ENCODE measurements around the gene VKORC1L1.
"Not testable (repeated sequence)": the region's sequence is repeated elsewhere in the genome, so short reads cannot be mapped to it uniquely, and the experiment has no call there.

VKORC1L1 gene

GRCh38 chr7:65839846-65840245, 33.0 kb upstream of the VKORC1L1 start:
- no peak; the same call in 2 of the 3 replicates for ATAC-seq
- TF ChIP-seq CSDC2 (CRISPR knock-in tag; IDR thresholded peaks at IDR 0.05) (no peak), SNAI2 (CRISPR knock-in tag; IDR thresholded peaks at IDR 0.05) (no peak), ARNTL (CRISPR knock-in tag; IDR thresholded peaks at IDR 0.05; ENCODE audit: borderline replicate concordance, low read depth) (no peak), TCF4 (CRISPR knock-in tag; IDR thresholded peaks at IDR 0.05; ENCODE audit: borderline replicate concordance) (no peak), OSR1 (CRISPR knock-in tag; IDR thresholded peaks at IDR 0.05) (no peak), ISL1 (CRISPR knock-in tag; IDR thresholded peaks at IDR 0.05) (no peak), TSHZ2 (CRISPR knock-in tag; IDR thresholded peaks at IDR 0.05) (no peak), RARB (CRISPR knock-in tag; IDR thresholded peaks at IDR 0.05) (no peak), ZNF565 (CRISPR knock-in tag; conservative IDR thresholded peaks at IDR 0.05; ENCODE audit: low read depth) (no peak), ZFP30 (CRISPR knock-in tag; IDR thresholded peaks at IDR 0.05) (no peak), ZNF70 (CRISPR knock-in tag; IDR thresholded peaks at IDR 0.05) (no peak), PPARA (CRISPR knock-in tag; IDR thresholded peaks at IDR 0.05; ENCODE audit: borderline replicate concordance) (no peak), ZC3H10 (CRISPR knock-in tag; IDR thresholded peaks at IDR 0.05) (no peak), ESRRG (CRISPR knock-in tag; IDR thresholded peaks at IDR 0.05) (no peak)
- TF ChIP-seq, protein P1, sequence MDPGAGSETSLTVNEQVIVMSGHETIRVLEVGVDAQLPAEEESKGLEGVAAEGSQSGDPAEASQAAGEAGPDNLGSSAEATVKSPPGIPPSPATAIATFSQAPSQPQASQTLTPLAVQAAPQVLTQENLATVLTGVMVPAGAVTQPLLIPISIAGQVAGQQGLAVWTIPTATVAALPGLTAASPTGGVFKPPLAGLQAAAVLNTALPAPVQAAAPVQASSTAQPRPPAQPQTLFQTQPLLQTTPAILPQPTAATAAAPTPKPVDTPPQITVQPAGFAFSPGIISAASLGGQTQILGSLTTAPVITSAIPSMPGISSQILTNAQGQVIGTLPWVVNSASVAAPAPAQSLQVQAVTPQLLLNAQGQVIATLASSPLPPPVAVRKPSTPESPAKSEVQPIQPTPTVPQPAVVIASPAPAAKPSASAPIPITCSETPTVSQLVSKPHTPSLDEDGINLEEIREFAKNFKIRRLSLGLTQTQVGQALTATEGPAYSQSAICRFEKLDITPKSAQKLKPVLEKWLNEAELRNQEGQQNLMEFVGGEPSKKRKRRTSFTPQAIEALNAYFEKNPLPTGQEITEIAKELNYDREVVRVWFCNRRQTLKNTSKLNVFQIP (CRISPR knock-in tag; IDR thresholded peaks at IDR 0.05; ENCODE audit: borderline replicate concordance, low read depth): no peak
- TF ChIP-seq, protein P2, sequence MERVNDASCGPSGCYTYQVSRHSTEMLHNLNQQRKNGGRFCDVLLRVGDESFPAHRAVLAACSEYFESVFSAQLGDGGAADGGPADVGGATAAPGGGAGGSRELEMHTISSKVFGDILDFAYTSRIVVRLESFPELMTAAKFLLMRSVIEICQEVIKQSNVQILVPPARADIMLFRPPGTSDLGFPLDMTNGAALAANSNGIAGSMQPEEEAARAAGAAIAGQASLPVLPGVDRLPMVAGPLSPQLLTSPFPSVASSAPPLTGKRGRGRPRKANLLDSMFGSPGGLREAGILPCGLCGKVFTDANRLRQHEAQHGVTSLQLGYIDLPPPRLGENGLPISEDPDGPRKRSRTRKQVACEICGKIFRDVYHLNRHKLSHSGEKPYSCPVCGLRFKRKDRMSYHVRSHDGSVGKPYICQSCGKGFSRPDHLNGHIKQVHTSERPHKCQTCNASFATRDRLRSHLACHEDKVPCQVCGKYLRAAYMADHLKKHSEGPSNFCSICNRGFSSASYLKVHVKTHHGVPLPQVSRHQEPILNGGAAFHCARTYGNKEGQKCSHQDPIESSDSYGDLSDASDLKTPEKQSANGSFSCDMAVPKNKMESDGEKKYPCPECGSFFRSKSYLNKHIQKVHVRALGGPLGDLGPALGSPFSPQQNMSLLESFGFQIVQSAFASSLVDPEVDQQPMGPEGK (CRISPR knock-in tag; IDR thresholded peaks at IDR 0.05; ENCODE audit: borderline replicate concordance): no peak
- TF ChIP-seq, protein P3, sequence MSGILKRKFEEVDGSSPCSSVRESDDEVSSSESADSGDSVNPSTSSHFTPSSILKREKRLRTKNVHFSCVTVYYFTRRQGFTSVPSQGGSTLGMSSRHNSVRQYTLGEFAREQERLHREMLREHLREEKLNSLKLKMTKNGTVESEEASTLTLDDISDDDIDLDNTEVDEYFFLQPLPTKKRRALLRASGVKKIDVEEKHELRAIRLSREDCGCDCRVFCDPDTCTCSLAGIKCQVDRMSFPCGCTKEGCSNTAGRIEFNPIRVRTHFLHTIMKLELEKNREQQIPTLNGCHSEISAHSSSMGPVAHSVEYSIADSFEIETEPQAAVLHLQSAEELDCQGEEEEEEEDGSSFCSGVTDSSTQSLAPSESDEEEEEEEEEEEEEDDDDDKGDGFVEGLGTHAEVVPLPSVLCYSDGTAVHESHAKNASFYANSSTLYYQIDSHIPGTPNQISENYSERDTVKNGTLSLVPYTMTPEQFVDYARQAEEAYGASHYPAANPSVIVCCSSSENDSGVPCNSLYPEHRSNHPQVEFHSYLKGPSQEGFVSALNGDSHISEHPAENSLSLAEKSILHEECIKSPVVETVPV (CRISPR knock-in tag; IDR thresholded peaks at IDR 0.05): no peak

GRCh38 chr7:65840446-65840845, 32.4 kb upstream of the VKORC1L1 start:
- ATAC-seq: peak; percentile 24; the same call in 1 of the 3 replicates

DNA sequence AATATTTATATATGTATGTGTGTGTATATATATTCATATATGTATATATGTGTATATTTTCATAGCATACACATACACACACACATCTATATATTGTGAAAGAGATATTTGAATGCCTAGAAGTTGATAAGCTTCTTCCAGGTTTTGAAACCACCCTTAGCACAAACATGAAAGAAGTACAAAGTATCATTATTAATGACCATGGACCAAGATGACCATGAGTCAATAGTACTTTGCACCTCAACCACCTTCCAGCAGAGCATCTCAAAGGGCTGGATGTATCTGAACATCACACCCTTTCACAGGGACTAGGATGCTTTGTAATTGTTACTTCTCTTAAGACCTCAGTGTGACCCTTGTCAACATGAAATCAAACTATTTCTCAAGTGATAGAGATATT, 29.3 kb upstream of the VKORC1L1 start:
- not testable (repeated sequence) for ATAC-seq

More at GRCh38 chr7:65840446-65840845, 32.4 kb upstream of the VKORC1L1 start:
- TF ChIP-seq, protein P3 (CRISPR knock-in tag; IDR thresholded peaks at IDR 0.05): no peak
- TF ChIP-seq SNAI2 (CRISPR knock-in tag; IDR thresholded peaks at IDR 0.05): no peak

GRCh38 chr7:65846008-65846570, 26.8 kb upstream of the VKORC1L1 start:
- ATAC-seq: no peak
- TF ChIP-seq, protein P1 (CRISPR knock-in tag; IDR thresholded peaks at IDR 0.05; ENCODE audit: borderline replicate concordance, low read depth): no peak
- TF ChIP-seq TSHZ2 (CRISPR knock-in tag; IDR thresholded peaks at IDR 0.05): no peak
- TF ChIP-seq, protein P2 (CRISPR knock-in tag; IDR thresholded peaks at IDR 0.05; ENCODE audit: borderline replicate concordance): no peak
- TF ChIP-seq ZNF565 (CRISPR knock-in tag; conservative IDR thresholded peaks at IDR 0.05; ENCODE audit: low read depth): no peak

Measured in SK-N-SH treated with all-trans-retinoic acid at 6 μM for 48 hours (cell line).